ENCODE measurements around the gene TMEM26. TPM values are rescaled to one million over a fixed set of nuclear protein-coding genes. Genes with fewer than 3 reads are reported as not detected.
"Not testable (repeated sequence)": the region's sequence is repeated elsewhere in the genome, so short reads cannot be mapped to it uniquely, and the experiment has no call there.

TMEM26 gene
- total and polyA plus RNA-seq, 2 of the 13 experiments (the other 11 are each of a cell fraction or from before 2014, with no cell fraction given) = not detected

DNA sequence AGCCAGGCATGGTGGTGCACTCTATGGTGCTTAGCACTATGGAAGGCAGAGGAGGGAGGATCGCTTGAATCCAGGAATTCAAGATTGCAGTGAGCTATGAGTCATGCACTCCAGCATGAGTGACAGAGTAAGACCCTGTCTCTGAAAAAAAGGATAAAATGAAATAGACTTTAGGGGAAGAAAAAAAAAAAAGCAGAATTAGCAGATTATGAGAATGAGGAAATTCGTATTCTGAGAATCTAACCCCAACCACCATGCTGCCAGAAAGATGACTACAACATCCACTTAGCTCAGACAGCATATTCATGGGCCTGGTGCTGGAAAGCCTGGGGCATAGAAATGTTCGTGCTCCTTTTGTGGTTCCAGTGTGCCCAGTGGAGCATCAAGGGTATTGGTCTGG is 63.3 kb downstream of the TMEM26 start:
- Histone ChIP-seq H2AFZ (ENCODE audit: low read length) (no peak overlapping the region), H3K9me3 (ENCODE audit: low read length) (no peaks in the 10 kb centered on the region), H3K4me3 (replicated peaks in 1 of 3; ENCODE audit: insufficient read depth in 1 of 3, low read depth in 2 of 3, low read length in 3 of 3) (no peak overlapping the region), H3K79me2 (ENCODE audit: insufficient read depth, low read length) (no peaks in the 10 kb centered on the region), H3K27ac (ENCODE audit: extremely low read length, insufficient read depth, low read length) (no peak overlapping the region), H3K27me3 (ENCODE audit: control insufficient read depth in 1 of 2, insufficient read depth in 2 of 2, low read length in 2 of 2) (no peaks in the 10 kb centered on the region), H3K4me1 (ENCODE audit: insufficient read depth, low read length) (no peaks in the 10 kb centered on the region), H3K36me3 (replicated peaks in 1 of 2; ENCODE audit: control insufficient read depth in 1 of 2, insufficient read depth in 2 of 2, low read length in 2 of 2) (no peaks in the 10 kb centered on the region), H3K4me2 (ENCODE audit: low read depth, low read length) (no peak overlapping the region), H3K9ac (ENCODE audit: insufficient read depth, low read depth, low read length) (no peak overlapping the region), H4K20me1 (ENCODE audit: insufficient read depth, low read length) (no peaks in the 10 kb centered on the region)
- DNase-seq (ENCODE audit: low spot score) (no peak), ATAC-seq (no peak), FAIRE-seq (no peak)
- TF ChIP-seq HHEX (CRISPR knock-in tag; IDR thresholded peaks at IDR 0.05) (no peak), TP53 (CRISPR knock-in tag; conservative IDR thresholded peaks at IDR 0.05) (no peak)
- POLR2A ChIA-PET = no interaction called here
- WGBS (ENCODE audit: low lambda C conversion rate) = 0% methylated on average over 3 of the region's 3 CpGs
- in situ Hi-C loops (cut with HindIII; ENCODE audit: extremely low pct_ligation_motif_present, low pct_unique_long_range_greater_than_20kb) (no loop called here), intact Hi-C loops (cut with micrococcal nuclease; ENCODE audit: unreplicated experiment) (no loop called here)
- CTCF ChIA-PET (ENCODE audit: low intra/inter-chr PET ratio, low total read pairs) = no interaction called here
- no TSS peak for BruUV-seq (replicated peaks)

DNA sequence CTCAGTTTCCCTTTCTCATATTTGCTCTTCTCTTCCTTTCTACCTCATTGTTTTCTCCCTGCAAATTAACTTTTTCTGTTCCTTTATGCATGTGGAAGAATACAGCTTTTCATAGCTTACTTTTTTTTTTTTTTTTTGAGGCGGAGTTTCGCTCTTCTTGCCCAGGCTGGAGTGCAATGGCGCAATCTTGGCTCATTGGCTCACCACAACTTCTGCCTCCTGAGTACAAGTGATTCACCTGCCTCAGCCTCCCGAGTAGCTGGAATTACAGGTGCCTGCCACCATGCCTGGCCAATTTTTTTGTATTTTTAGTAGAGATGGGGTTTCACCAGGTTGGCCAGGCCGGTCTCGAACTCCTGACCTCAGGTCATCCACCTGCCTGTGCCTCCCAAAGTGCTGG is 64.2 kb downstream of the TMEM26 start:
- in situ Hi-C loops (cut with HindIII; ENCODE audit: extremely low pct_ligation_motif_present, low pct_unique_long_range_greater_than_20kb); H3K79me2 ChIP-seq (ENCODE audit: insufficient read depth, low read length); CTCF ChIA-PET (ENCODE audit: low intra/inter-chr PET ratio, low total read pairs); H4K20me1 ChIP-seq (ENCODE audit: insufficient read depth, low read length); H3K27me3 ChIP-seq (ENCODE audit: control insufficient read depth in 1 of 2, insufficient read depth in 2 of 2, low read length in 2 of 2); H3K4me1 ChIP-seq (ENCODE audit: insufficient read depth, low read length); H3K4me2 ChIP-seq (ENCODE audit: low read depth, low read length); H2AFZ ChIP-seq (ENCODE audit: low read length); H3K9me3 ChIP-seq (ENCODE audit: low read length); H3K4me3 ChIP-seq (replicated peaks in 1 of 3; ENCODE audit: insufficient read depth in 1 of 3, low read depth in 2 of 3, low read length in 3 of 3); POLR2A ChIA-PET; DNase-seq (ENCODE audit: low spot score); H3K27ac ChIP-seq (ENCODE audit: extremely low read length, insufficient read depth, low read length); ATAC-seq; intact Hi-C loops (cut with micrococcal nuclease; ENCODE audit: unreplicated experiment); FAIRE-seq; BruUV-seq (replicated peaks); H3K36me3 ChIP-seq (replicated peaks in 1 of 2; ENCODE audit: control insufficient read depth in 1 of 2, insufficient read depth in 2 of 2, low read length in 2 of 2); H3K9ac ChIP-seq (ENCODE audit: insufficient read depth, low read depth, low read length): not testable (repeated sequence)
- 38% methylated on average over 6 of the region's 6 CpGs for WGBS (ENCODE audit: low lambda C conversion rate)
